ENCODE data around the gene KCNIP4. TPM values are rescaled to one million over a fixed set of nuclear protein-coding genes. Genes with fewer than 3 reads are reported as not detected.

Gene KCNIP4
- polyA plus RNA-seq, 3 donors, result 0.09 to 0.25 TPM; not detected in 1

GRCh38 chr4:21226637-21227538, 721.7 kb downstream of the KCNIP4 start:
- no peaks in the 10 kb centered on the region for H3K4me1 Mint-ChIP-seq
- Histone ChIP-seq H3K9me3 (replicated peaks in 1 of 2; ENCODE audit: control insufficient read depth in 1 of 2, insufficient read depth in 1 of 2, low read length in 2 of 2) (peaks cover 0 to 4% of the 10 kb centered on the region in 2 donors), H3K36me3 (replicated peaks in 1 of 2; ENCODE audit: control insufficient read depth in 1 of 2, insufficient read depth in 2 of 2, low read length in 2 of 2) (no peaks in the 10 kb centered on the region), H3K79me2 (ENCODE audit: insufficient read depth, low read length) (no peaks in the 10 kb centered on the region), H3K4me2 (replicated peaks; ENCODE audit: extremely low read depth, low read length, poor library complexity, severe bottlenecking) (no peak overlapping the region), H3K27ac (ENCODE audit: low read depth in 1 of 2, low read length in 2 of 2) (no peak overlapping the region), H4K20me1 (ENCODE audit: insufficient read depth, low read length) (no peaks in the 10 kb centered on the region), H3K27me3 (ENCODE audit: control insufficient read depth in 2 of 2, insufficient read depth in 2 of 2, low read length in 2 of 2) (no peaks in the 10 kb centered on the region), H3K4me1 (ENCODE audit: control insufficient read depth in 1 of 2, insufficient read depth in 2 of 2, low read length in 2 of 2) (no peaks in the 10 kb centered on the region), H2AFZ (ENCODE audit: insufficient read depth, low read depth, low read length, poor library complexity, severe bottlenecking) (no peak overlapping the region), H3K9ac (ENCODE audit: insufficient read depth, low read length, poor library complexity, severe bottlenecking) (no peak overlapping the region), H3K4me3 (replicated peaks in 1 of 3; ENCODE audit: low read depth in 2 of 3, low read length in 3 of 3) (no peak overlapping the region)
- intact Hi-C loops (cut with micrococcal nuclease), result no loop called here
- no peak for TF ChIP-seq CTCF (IDR thresholded peaks at IDR 0.05)
- 67% methylated on average over 1 of the region's 2 CpGs for WGBS (ENCODE audit: insufficient coverage)
- H3K4me3 Mint-ChIP-seq, result no peak overlapping the region
- no peaks in the 10 kb centered on the region for H3K27me3 Mint-ChIP-seq (ENCODE audit: low read depth in 3 of 3)
- H3K36me3 Mint-ChIP-seq, result no peaks in the 10 kb centered on the region
- H3K9me3 Mint-ChIP-seq, result peaks cover 0 to 11% (median 0%) of the 10 kb centered on the region in 7 donors
- no peak overlapping the region for H3K27ac Mint-ChIP-seq
- DNase-seq, result no peak

GRCh38 chr4:21211846-21212245, 736.7 kb downstream of the KCNIP4 start:
- H3K4me1 Mint-ChIP-seq, result no peaks in the 10 kb centered on the region
- Histone ChIP-seq H4K20me1 (ENCODE audit: insufficient read depth, low read length) (no peaks in the 10 kb centered on the region), H3K36me3 (replicated peaks in 1 of 2; ENCODE audit: control insufficient read depth in 1 of 2, insufficient read depth in 2 of 2, low read length in 2 of 2) (no peaks in the 10 kb centered on the region), H3K9me3 (replicated peaks in 1 of 2; ENCODE audit: control insufficient read depth in 1 of 2, insufficient read depth in 1 of 2, low read length in 2 of 2) (peaks cover 0 to 3% of the 10 kb centered on the region in 2 donors), H3K4me2 (replicated peaks; ENCODE audit: extremely low read depth, low read length, poor library complexity, severe bottlenecking) (no peak overlapping the region), H3K79me2 (ENCODE audit: insufficient read depth, low read length) (no peaks in the 10 kb centered on the region), H3K9ac (ENCODE audit: insufficient read depth, low read length, poor library complexity, severe bottlenecking) (no peak overlapping the region), H3K4me1 (ENCODE audit: control insufficient read depth in 1 of 2, insufficient read depth in 2 of 2, low read length in 2 of 2) (no peaks in the 10 kb centered on the region), H3K27me3 (ENCODE audit: control insufficient read depth in 2 of 2, insufficient read depth in 2 of 2, low read length in 2 of 2) (no peaks in the 10 kb centered on the region), H3K27ac (ENCODE audit: low read depth in 1 of 2, low read length in 2 of 2) (no peak overlapping the region), H2AFZ (ENCODE audit: insufficient read depth, low read depth, low read length, poor library complexity, severe bottlenecking) (no peak overlapping the region), H3K4me3 (replicated peaks in 1 of 3; ENCODE audit: low read depth in 2 of 3, low read length in 3 of 3) (no peak overlapping the region)
- peak overlapping the region in 1 of 7 donors; percentile 55 for H3K27ac Mint-ChIP-seq
- DNase-seq, result no peak
- H3K27me3 Mint-ChIP-seq (ENCODE audit: low read depth in 3 of 3), result no peaks in the 10 kb centered on the region
- no peaks in the 10 kb centered on the region for H3K36me3 Mint-ChIP-seq
- peaks cover 0 to 5% (median 0%) of the 10 kb centered on the region in 7 donors for H3K9me3 Mint-ChIP-seq
- intact Hi-C loops (cut with micrococcal nuclease), result no loop called here
- no peak for TF ChIP-seq CTCF (IDR thresholded peaks at IDR 0.05)
- no peak overlapping the region for H3K4me3 Mint-ChIP-seq

Measured in CD14-positive monocyte (primary cell).